IPS-15b (cell line): ENCODE measurements around the gene MEX3D.
"Not testable (repeated sequence)": the region's sequence is repeated elsewhere in the genome, so short reads cannot be mapped to it uniquely, and the experiment has no call there.

Experiments used
- H3K27me3 ChIP-seq: one replicate; pipeline ENCODE4 v1.6.1; 2013; ENCODE audit warnings: low read length; ENCODE audit not compliant: control insufficient read depth, insufficient read depth
- H3K36me3 ChIP-seq: one replicate; pipeline ENCODE4 v1.6.1; 2013; ENCODE audit warnings: low read length; ENCODE audit not compliant: control insufficient read depth, insufficient read depth
- H3K4me1 ChIP-seq: one replicate; pipeline ENCODE4 v1.6.1; 2013; ENCODE audit warnings: mild to moderate bottlenecking, low read length; ENCODE audit not compliant: control insufficient read depth, insufficient read depth
- H3K4me3 ChIP-seq: one replicate; pipeline ENCODE4 v1.5.1; 2013; ENCODE audit warnings: low read depth, low read length
- H3K9ac ChIP-seq: one replicate; pipeline ENCODE4 v1.6.1; 2013; ENCODE audit warnings: low read depth, mild to moderate bottlenecking, low read length
- H3K9me3 ChIP-seq: one replicate; pipeline ENCODE4 v1.6.1; 2013; ENCODE audit warnings: mild to moderate bottlenecking, low read length; ENCODE audit not compliant: control insufficient read depth, insufficient read depth

MEX3D gene

GRCh38 chr19:1540365-1540925 lies 27.7 kb downstream of the MEX3D start:
- Histone ChIP-seq H3K4me1 (no peaks in the 10 kb centered on the region), H3K27me3 (no peaks in the 10 kb centered on the region), H3K9ac (no peak overlapping the region), H3K36me3 (no peaks in the 10 kb centered on the region), H3K9me3 (no peaks in the 10 kb centered on the region), H3K4me3 (no peak overlapping the region)

GRCh38 chr19:1539749-1540148 lies 28.4 kb downstream of the MEX3D start:
- not testable (repeated sequence) for H3K9me3 ChIP-seq, H3K9ac ChIP-seq, H3K27me3 ChIP-seq, H3K4me3 ChIP-seq, H3K36me3 ChIP-seq, H3K4me1 ChIP-seq

- no peaks in the 10 kb centered on the region for H3K4me1 ChIP-seq
- H3K27me3 ChIP-seq, result no peaks in the 10 kb centered on the region
- H3K36me3 ChIP-seq, result no peaks in the 10 kb centered on the region
- no peak overlapping the region for H3K4me3 ChIP-seq
- H3K9me3 ChIP-seq, result no peaks in the 10 kb centered on the region
- H3K9ac ChIP-seq, result no peak overlapping the region
Measured at GRCh38 chr19:1538978-1539377, 29.1 kb downstream of the MEX3D start.

GRCh38 chr19:1535699-1536098 lies 32.4 kb downstream of the MEX3D start:
- H3K36me3 ChIP-seq, H3K4me3 ChIP-seq, H3K27me3 ChIP-seq: not testable (repeated sequence)

GRCh38 chr19:1534972-1535371 lies 33.2 kb downstream of the MEX3D start:
- Histone ChIP-seq H3K9me3 (no peaks in the 10 kb centered on the region), H3K4me3 (no peak overlapping the region), H3K27me3 (no peaks in the 10 kb centered on the region)

More at GRCh38 chr19:1535699-1536098, 32.4 kb downstream of the MEX3D start:
- not testable (repeated sequence) for H3K9ac ChIP-seq, H3K4me1 ChIP-seq, H3K9me3 ChIP-seq

GRCh38 chr19:1533510-1534150 lies 34.5 kb downstream of the MEX3D start:
- no peak overlapping the region for H3K4me3 ChIP-seq
- no peaks in the 10 kb centered on the region for H3K4me1 ChIP-seq
- no peaks in the 10 kb centered on the region for H3K9me3 ChIP-seq
- no peaks in the 10 kb centered on the region for H3K36me3 ChIP-seq
- no peaks in the 10 kb centered on the region for H3K27me3 ChIP-seq
- no peak overlapping the region for H3K9ac ChIP-seq

More at GRCh38 chr19:1534972-1535371, 33.2 kb downstream of the MEX3D start:
- Histone ChIP-seq H3K9ac (no peak overlapping the region), H3K36me3 (no peaks in the 10 kb centered on the region), H3K4me1 (no peaks in the 10 kb centered on the region)

- H3K9me3 ChIP-seq, result no peaks in the 10 kb centered on the region
- no peaks in the 10 kb centered on the region for H3K27me3 ChIP-seq
- H3K36me3 ChIP-seq, result no peaks in the 10 kb centered on the region
- H3K9ac ChIP-seq, result no peak overlapping the region
- H3K4me1 ChIP-seq, result no peaks in the 10 kb centered on the region
- H3K4me3 ChIP-seq, result no peak overlapping the region
Measured at GRCh38 chr19:1532003-1532402, 36.1 kb downstream of the MEX3D start.

- no peaks in the 10 kb centered on the region for H3K27me3 ChIP-seq
- H3K9me3 ChIP-seq, result no peaks in the 10 kb centered on the region
- no peaks in the 10 kb centered on the region for H3K36me3 ChIP-seq
- H3K9ac ChIP-seq, result no peak overlapping the region
- no peak overlapping the region for H3K4me3 ChIP-seq
- H3K4me1 ChIP-seq, result no peaks in the 10 kb centered on the region
Measured at GRCh38 chr19:1531587-1531986, 36.5 kb downstream of the MEX3D start.

- not testable (repeated sequence) for H3K36me3 ChIP-seq, H3K27me3 ChIP-seq, H3K9me3 ChIP-seq, H3K4me3 ChIP-seq, H3K4me1 ChIP-seq, H3K9ac ChIP-seq
Measured at GRCh38 chr19:1530856-1531255, 37.3 kb downstream of the MEX3D start.

GRCh38 chr19:1529430-1529816 lies 38.7 kb downstream of the MEX3D start:
- H3K9ac ChIP-seq, result no peak overlapping the region
- H3K4me1 ChIP-seq, result no peaks in the 10 kb centered on the region
- no peaks in the 10 kb centered on the region for H3K36me3 ChIP-seq
- peaks cover 9% of the 10 kb centered on the region for H3K27me3 ChIP-seq
- no peaks in the 10 kb centered on the region for H3K9me3 ChIP-seq
- H3K4me3 ChIP-seq, result no peak overlapping the region

- Histone ChIP-seq H3K36me3 (no peaks in the 10 kb centered on the region), H3K9ac (no peak overlapping the region), H3K9me3 (no peaks in the 10 kb centered on the region), H3K4me3 (no peak overlapping the region), H3K27me3 (peaks cover 11% of the 10 kb centered on the region), H3K4me1 (no peaks in the 10 kb centered on the region)
Measured at GRCh38 chr19:1528596-1529429, 39.3 kb downstream of the MEX3D start.
